SH-SY5Y (cell line): Measurements from ENCODE around the gene ATG7.

Source experiments
- GATA2 ChIP-seq: IDR thresholded peaks from 2 replicates; pipeline ENCODE4 v1.6.1; 2011; ENCODE audit warnings: mild to moderate bottlenecking, low read depth, low read length
- GATA3 ChIP-seq: IDR thresholded peaks from 2 replicates; pipeline ENCODE4 v1.6.1; 2011; ENCODE audit warnings: low read depth, mild to moderate bottlenecking, low read length, moderate library complexity

DNA sequence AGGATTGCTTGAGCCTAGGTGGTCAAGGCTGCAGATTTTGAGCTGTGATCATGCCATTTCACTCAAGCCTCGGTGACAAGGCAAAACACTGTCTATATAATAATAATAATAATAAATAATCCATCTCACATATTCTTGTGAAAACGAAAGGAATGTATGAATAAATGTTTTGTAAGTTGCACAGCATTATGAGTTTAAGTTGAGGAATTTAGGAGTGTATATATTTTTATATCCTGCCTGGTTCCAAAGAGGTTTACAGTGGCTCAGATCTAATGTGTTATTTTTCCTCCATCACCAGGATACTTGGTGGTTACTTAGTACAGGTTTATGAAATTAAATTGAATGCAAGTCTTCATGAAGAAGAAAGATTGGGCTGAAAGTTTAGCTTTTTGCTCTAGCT, 77.2 kb downstream of the ATG7 start:
- TF ChIP-seq GATA2 (no peak), GATA3 (no peak)
